ENCODE measurements around the gene HBM.

DNA sequence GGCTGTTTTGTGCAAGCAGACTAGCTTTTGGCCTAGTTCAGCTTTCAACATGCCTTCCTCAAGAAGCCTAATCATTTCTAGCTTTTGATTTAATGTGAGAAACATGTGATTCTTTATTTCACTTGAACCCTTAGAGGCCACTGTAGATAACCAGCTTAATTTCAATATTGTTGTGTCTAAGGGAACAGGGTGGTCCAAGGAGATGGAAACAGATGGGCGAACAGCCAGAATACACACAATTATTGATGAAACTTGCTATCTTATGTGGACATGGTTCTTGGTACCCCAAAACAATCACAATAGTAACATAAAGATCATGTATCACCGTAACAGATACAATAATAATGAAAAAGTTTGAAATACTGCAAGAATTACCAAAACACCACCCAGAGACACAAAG lies 32.1 kb upstream of the HBM start:
- TF ChIP-seq POLR2A (IDR thresholded peaks at IDR 0.05) (no peak), POLR2AphosphoS5 (IDR thresholded peaks at IDR 0.05; ENCODE audit: insufficient read depth in 1 of 2, low read depth in 1 of 2) (no peak)
- TF ChIP-seq, protein P1, sequence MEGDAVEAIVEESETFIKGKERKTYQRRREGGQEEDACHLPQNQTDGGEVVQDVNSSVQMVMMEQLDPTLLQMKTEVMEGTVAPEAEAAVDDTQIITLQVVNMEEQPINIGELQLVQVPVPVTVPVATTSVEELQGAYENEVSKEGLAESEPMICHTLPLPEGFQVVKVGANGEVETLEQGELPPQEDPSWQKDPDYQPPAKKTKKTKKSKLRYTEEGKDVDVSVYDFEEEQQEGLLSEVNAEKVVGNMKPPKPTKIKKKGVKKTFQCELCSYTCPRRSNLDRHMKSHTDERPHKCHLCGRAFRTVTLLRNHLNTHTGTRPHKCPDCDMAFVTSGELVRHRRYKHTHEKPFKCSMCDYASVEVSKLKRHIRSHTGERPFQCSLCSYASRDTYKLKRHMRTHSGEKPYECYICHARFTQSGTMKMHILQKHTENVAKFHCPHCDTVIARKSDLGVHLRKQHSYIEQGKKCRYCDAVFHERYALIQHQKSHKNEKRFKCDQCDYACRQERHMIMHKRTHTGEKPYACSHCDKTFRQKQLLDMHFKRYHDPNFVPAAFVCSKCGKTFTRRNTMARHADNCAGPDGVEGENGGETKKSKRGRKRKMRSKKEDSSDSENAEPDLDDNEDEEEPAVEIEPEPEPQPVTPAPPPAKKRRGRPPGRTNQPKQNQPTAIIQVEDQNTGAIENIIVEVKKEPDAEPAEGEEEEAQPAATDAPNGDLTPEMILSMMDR (IDR thresholded peaks at IDR 0.05) = no peak

Data from vagina (tissue), 2 donors.